Raji (cell line): Measurements from ENCODE around the gene DACH1.

Source experiments
- POLR2A ChIP-seq: IDR thresholded peaks from 2 replicates; pipeline ENCODE4 v1.6.1; 2011; ENCODE audit warnings: low read depth, low read length, control low read depth; ENCODE audit not compliant: insufficient read depth

DACH1 gene

DNA sequence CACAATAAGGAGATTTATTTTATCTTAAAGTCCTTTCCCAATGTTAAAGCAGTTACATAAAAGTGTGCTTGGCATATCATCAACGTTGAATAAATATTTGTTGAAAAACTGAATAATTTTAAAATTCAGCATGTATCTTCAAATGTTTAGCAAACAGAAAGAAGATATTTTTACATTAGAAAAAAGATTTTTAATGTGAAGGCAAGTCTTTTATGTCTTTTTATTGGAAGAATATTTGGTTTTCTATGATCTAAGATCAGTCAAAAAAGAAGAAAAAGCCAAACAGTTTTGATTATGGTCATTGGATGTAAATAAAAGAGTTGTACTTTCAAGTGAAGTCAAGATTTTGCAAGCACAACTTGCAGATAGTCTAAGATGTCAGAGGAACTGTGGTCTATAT, 397.4 kb downstream of the DACH1 start:
- no peak for TF ChIP-seq POLR2A

DNA sequence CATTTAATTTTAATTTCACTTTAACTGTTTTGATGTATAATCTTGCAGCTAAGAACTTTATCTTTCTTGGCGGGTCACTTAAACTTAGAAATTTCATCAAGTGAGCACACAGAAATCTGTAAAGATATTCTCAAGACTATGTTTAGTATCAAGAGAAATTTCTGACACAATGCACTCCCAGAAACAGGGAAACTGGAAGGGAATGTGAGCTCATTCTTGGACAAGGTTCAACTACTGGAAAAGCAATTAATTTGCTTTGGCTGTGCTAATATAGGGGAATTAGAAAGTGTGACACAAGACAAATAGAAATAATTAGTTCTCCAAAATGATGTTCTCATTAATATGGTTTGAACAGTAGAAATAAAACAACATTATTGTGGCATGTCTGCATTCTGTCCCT, 402.3 kb downstream of the DACH1 start:
- TF ChIP-seq POLR2A = no peak

DNA sequence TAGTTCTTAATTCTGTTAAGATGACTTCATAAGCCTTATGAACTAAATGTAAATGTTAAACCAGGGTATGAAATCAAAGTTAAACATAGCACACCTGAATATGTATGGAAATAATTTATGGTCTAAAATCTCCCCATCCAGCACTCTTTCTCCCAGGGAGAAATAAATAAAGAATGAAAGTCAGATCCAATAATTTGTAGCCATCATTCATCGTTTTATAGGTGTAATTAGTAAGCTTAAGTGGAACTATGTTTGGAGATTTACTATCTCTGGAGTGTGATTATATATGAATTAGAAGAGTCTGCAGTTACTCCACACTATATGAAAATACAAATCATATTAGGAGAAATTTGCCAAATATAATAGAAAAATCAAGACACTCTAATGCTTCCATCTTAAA, 405.1 kb downstream of the DACH1 start:
- no peak for TF ChIP-seq POLR2A

DNA sequence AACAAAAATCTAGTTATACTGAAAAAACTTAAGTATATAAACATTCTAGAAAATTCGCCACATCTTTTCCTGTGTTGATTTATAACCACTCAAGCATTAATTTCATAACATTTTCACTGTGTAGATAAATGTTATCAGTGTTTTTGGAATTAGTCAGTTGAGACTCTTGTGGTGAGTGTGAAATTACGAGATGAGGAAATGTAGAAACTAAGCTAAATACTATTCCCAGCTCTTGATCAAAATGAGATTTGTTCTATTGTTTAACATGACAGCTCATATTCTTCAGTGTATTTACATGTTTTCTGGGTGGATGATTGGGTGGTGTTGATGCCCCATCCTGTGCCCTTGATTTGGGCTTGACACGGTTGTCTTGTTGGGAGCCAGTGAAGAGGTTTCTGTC, 406.8 kb downstream of the DACH1 start:
- no peak for TF ChIP-seq POLR2A

DNA sequence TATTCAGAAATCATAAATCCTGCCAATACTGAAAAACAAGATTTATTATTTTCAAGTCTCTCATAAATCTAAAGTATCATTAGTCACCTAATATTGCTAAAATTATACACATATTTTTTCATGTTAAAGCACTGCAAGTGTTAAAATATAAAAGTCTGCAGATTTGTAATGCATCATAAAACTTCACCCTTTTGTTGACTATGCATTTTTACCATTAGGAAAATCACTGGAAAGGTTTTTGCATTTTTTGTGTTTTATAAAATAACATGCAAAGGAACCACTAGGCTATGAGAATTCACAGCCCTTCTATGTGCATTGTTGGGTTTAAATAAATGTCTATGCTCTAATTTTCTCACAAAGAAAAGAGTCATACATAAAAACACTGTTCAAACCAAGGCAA, 407.3 kb downstream of the DACH1 start:
- TF ChIP-seq POLR2A = no peak

DNA sequence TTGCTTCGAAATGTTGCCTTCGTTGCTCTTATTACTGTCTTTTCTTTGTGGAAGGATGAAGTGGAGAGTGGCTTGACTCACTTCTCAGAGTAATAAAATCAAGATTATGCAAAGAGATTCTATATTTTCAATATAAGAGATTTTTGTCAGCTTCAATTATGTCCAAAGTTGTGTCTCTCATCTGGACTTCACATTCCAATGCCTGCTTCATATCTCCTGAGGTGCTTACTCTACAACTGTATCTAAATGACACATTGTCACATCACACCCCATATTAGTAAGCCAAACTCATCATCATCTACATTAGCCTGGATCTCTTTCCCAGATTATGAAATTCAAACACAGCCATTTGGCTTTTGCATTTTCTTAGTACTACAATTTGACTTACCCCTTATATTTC, 409.4 kb downstream of the DACH1 start:
- TF ChIP-seq POLR2A = no peak

DNA sequence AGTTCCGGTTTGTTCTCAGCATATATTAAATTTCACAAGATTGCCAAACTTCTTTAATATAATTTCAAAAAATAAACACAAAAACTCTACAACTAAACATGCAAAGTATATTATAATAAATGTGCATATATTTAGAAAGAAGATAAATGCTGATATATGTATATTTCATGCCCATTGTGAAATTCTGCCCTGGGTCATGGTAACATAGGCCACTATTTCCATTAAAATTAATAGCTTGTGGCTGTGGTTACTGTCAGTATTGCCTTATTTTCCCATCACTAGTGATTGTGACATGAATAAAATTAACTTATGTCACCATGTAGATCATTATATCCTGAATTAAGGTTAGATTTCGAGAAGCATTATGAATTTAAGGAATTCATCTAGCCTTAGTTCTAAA, 410.9 kb downstream of the DACH1 start:
- no peak for TF ChIP-seq POLR2A

DNA sequence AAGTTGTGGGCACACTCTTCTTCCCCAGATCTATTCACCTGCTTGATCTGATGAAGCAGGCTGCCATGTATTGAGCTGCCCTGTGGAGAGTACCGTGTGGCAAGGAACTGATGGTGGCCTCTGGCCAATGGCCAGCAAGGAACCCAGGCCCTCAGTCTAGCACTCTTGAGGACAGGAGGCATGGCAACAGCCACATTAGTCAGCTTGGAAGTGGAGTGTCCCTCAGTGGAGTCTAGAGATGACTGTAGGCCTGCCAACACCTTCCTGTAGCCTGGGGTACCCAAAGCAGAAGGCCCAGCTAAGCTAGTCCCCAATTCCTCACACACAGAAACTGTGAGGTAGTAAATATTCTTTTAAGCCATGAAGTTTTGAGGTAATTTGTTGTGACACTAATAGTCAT, 412.5 kb downstream of the DACH1 start:
- no peak for TF ChIP-seq POLR2A

DNA sequence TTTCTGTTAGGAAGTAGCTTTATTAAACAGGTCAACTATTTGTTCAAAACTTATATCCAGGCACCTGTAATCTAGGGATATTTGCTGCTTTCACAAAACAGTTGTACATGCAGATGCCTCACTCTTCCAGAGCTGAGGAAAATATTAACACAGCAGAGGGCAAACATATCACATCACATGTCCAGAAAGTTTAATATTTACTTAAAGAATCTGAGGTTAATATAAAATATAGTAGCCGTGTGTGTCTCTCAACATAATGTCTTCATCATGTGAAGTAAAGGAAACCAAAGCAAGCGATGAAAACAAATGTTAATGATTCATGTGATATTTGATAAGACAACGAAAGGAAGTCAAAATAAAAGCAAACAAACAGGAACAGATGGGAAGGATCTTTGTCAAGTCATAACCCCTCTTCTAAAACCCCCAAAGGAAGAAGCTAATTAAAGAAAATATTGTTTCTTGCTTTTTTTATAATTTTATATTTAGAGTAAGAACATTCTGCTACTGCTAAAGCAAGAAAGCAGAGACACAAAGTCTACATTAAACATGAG, 418.8 kb downstream of the DACH1 start:
- TF ChIP-seq POLR2A = no peak

DNA sequence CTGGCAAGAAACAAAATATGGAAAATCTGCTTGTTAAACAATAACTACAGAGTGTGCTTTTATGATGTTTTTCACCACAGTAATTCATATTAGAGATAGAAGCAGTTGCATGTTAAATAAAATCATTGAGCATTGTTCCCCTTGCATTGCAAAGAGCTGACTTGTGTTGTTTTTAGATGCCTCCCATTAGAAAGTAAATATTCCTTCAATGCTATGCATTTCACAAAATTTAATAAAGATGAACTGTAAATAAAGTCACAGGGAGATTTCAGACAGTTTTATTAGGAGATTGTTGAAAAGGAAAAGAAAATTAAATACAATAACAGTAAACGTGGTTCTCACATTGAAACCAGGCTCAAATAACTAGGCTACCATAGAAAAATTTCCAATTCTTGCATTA, 429.3 kb downstream of the DACH1 start:
- TF ChIP-seq POLR2A = no peak

DNA sequence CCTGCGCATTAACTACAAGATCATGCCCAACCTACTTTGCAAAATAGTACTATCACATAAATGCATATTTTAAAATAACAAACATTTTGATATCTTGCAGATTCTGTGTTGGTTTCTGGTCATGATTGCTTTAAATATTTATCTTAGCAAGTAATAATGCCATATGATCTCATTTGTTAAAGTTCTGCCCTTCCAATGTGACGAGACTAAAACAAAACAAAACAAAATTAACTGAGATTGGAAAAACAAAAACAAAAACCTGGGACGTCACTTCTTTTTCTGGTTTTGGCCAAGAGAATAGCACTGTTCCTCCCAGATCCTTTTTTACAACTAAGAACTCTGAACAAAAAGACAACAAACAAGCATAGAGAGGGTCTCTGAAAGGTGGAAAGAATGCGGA, 436.3 kb downstream of the DACH1 start:
- no peak for TF ChIP-seq POLR2A

DNA sequence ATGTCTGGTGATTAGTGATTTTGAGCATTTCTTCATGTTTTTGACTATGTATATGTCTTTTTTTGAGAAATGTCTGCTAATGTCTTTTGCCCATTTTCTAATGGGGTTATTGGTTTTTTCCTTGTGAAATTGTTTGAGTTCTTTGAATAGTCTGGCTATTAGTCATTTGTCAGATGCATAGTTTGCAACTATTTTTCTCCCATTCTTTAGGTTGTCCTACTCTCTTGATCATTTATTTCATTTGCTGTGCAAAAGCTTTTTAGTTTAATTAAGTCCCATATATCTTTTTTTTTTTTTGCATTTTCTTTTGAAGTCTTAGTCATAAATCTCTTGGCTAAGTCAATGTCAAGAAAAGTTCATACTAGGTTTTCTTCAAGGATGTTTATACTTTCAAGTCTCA, 449.8 kb downstream of the DACH1 start:
- no peak for TF ChIP-seq POLR2A

DNA sequence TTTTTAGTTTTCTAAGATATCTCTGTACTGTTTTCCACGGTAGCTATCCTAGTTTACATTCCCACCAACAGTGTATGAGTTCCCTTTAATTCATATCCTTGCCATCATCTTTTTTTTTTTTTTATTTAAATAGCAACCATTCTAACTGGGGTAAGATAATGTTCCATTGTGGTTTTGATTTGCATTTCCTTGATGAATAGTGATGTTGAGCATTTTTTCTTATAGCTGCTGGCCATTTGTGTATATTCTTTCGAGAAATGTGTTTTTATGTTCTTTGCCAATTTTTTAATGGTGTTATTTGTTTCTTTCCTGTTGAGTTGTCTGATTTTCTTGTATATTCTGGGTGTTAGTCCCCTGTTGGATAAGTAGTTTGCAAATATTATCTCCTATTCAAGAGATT, 454.8 kb downstream of the DACH1 start:
- no peak for TF ChIP-seq POLR2A

DNA sequence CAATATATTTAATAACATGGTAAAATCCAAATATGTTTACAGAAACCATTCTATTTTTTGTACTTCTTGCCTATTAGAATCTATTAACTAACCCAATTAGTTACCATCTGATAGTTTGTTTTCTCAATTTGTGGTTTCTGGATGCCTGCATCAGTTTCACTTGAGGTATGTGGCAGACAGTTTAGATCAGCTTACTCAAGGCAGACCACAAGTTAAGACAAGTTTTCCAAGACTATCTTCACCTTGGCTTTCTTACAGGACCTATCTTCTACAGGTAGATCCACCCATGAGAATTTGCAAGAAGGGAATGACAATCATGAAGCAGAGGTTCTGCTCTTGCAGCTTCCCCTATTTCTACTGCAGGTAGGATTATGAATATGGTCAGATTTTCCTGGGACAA, 458.6 kb downstream of the DACH1 start:
- no peak for TF ChIP-seq POLR2A

DNA sequence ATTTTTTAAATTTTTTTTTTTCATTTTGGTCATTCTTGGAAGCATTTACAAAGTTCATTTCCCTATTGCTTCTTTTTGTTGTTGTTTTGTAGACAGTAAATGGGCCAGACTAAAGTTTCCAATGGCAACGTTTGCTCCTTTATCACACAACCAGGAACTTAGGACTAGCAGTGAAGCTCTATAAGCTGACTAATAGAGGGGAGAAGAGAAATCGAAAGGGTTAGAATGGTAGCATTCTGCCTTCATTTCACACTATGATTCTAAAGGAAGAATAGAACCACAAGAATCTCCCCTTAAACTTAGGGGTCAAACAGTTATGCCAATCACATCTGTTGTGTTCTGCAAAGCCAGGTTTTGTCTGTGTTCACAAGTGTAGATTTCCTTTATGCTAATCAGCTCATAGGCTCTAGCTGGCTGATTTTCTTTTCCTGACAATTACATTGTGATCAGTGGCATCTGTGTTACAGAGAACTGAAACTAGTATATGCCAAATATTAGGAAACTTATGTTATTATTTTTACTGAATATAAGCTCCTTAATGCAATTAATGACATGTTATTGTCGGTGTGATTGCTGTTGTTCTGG, 467.3 kb downstream of the DACH1 start:
- no peak for TF ChIP-seq POLR2A

DNA sequence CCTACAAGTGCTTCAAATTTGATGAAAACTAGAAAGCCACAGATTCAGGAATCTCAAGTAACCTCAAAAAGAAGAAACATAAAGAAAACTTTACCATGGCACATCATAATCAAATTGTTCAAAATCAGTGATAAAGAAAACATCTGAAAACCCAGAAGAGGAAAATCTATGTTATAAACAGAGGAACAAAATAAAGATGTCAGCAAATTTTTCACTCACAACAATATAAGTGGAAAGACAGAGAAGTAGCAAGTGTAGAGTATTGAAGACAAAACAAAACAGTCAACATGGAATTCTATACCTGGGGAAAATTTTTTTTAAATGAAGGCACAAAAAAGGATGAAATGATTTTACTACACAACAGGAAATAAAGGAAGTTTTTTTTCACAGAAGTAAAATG, 470.9 kb downstream of the DACH1 start:
- no peak for TF ChIP-seq POLR2A

DNA sequence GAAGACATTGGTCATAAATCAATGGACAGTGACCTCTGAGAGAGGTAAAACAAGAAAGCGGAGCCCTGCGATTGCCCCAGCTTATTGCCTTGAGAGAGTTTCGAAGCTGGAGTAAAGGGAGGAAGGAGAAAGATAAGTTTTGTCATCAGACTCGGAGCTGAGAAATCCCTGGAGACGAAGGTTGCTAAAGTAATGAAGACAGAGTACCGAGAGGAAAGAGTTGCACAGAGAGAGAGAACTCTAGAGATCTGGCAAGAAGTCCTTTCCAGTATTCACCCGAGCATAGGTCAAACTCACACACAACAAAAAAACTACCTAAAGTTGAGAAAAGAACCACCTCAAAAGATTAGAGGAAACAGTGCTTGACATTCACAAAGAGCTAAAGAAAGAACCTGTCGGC, 472.0 kb downstream of the DACH1 start:
- TF ChIP-seq POLR2A = no peak
